ENCODE results near the gene DGKB. TPM values are rescaled to one million over a fixed set of nuclear protein-coding genes. Genes with fewer than 3 reads are reported as not detected.

The DGKB gene
- total and polyA plus RNA-seq, 2 of the 8 experiments (the other 6 are each of a cell fraction or from before 2014, with no cell fraction given) = 1.9 to 2.6 TPM

DNA sequence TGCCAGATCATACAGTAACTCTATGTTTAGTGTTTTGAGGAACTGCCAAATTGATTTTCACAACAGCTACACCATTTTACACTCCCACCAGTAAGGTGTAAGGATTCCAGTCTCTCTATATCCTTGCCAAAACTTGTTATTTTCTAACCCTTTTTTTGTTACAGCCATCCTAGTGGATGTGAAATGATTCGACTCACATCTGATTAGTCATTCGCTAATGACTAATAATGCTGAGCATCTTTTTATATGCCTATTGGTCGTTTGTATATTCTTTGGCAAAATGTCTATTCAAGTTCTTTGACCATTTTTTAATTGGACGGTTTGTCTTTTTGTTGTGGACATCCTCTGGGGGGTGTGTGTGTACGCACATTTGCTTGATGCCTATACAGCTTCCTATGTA, 142.8 kb downstream of the DGKB start (continued):
- TF ChIP-seq CBX5 (IDR thresholded peaks at IDR 0.05; ENCODE audit: low read depth, low read length) (no peak), SRF (IDR thresholded peaks at IDR 0.05; ENCODE audit: low read depth, low read length) (no peak), BACH1 (IDR thresholded peaks at IDR 0.05; ENCODE audit: low read length) (no peak)
- TF ChIP-seq, protein P1, sequence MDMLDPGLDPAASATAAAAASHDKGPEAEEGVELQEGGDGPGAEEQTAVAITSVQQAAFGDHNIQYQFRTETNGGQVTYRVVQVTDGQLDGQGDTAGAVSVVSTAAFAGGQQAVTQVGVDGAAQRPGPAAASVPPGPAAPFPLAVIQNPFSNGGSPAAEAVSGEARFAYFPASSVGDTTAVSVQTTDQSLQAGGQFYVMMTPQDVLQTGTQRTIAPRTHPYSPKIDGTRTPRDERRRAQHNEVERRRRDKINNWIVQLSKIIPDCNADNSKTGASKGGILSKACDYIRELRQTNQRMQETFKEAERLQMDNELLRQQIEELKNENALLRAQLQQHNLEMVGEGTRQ (IDR thresholded peaks at IDR 0.05; ENCODE audit: low read length) = no peak
- TF ChIP-seq, protein P2, sequence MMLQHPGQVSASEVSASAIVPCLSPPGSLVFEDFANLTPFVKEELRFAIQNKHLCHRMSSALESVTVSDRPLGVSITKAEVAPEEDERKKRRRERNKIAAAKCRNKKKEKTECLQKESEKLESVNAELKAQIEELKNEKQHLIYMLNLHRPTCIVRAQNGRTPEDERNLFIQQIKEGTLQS (IDR thresholded peaks at IDR 0.05; ENCODE audit: insufficient read depth, low read depth, low read length) = no peak

Data from H1 (cell line).